Type B pancreatic cell (in vitro differentiated cells): Measurements from ENCODE around the gene UBL5. TPM values are rescaled to one million over a fixed set of nuclear protein-coding genes. Genes with fewer than 3 reads are reported as not detected.

Experiments
- DNase-seq: peaks from one replicate; pipeline ENCODE4 v3.0.0; 2021; ENCODE audit warnings: mixed read lengths; ENCODE audit not compliant: unreplicated experiment; ENCODE audit errors: extremely low spot score
- H3K27ac Mint-ChIP-seq: 2 replicates; pipeline ENCODE4 v1.8.0; 2021; ENCODE audit warnings: mild to moderate bottlenecking, mixed read lengths
- H3K27me3 Mint-ChIP-seq: 2 replicates; pipeline ENCODE4 v1.8.0; 2021; ENCODE audit warnings: mixed read lengths
- H3K36me3 Mint-ChIP-seq: 2 replicates; pipeline ENCODE4 v1.8.0; 2021; ENCODE audit warnings: mixed read lengths
- H3K4me1 Mint-ChIP-seq: one replicate; pipeline ENCODE4 v1.8.0; 2021; ENCODE audit warnings: mixed read lengths; ENCODE audit not compliant: unreplicated experiment
- H3K4me3 Mint-ChIP-seq: 2 replicates; pipeline ENCODE4 v1.8.0; 2021; ENCODE audit warnings: mild to moderate bottlenecking, mixed read lengths
- H3K9me3 Mint-ChIP-seq: 2 replicates; pipeline ENCODE4 v1.8.0; 2021; ENCODE audit warnings: mixed read lengths
- CTCF ChIP-seq: fragments of 200-600 bp; sonication (generic); conservative IDR thresholded peaks from 2 replicates; pipeline ENCODE4 v1.5.0; 2021; ENCODE audit warnings: antibody characterized with exemption, mild to moderate bottlenecking
- total RNA-seq: library from RNA; stranded (reverse); gene quantifications from 2 replicates; pipeline ENCODE4 v1.2.1, GENCODE V29; 2021; ENCODE audit warnings: low replicate concordance

UBL5 gene
- total RNA-seq, 1 donor from 2014 or later: 347 TPM

- Mint-ChIP-seq H3K9me3 (no peaks in the 10 kb centered on the region), H3K27ac (no peak overlapping the region)
These were observed 50.2 kb downstream of the UBL5 start for GRCh38 chr19:9877780-9878510.

GRCh38 chr19:9878511-9879196 is 50.9 kb downstream of the UBL5 start:
- TF ChIP-seq CTCF: no peak
- Mint-ChIP-seq H3K27me3 (no peaks in the 10 kb centered on the region), H3K4me1 (peaks cover 12% of the 10 kb centered on the region), H3K9me3 (no peaks in the 10 kb centered on the region), H3K36me3 (no peaks in the 10 kb centered on the region), H3K4me3 (no peak overlapping the region), H3K27ac (no peak overlapping the region)
- DNase-seq: no peak

More at GRCh38 chr19:9877780-9878510, 50.2 kb downstream of the UBL5 start:
- Mint-ChIP-seq H3K4me1 (peaks cover 12% of the 10 kb centered on the region), H3K36me3 (no peaks in the 10 kb centered on the region), H3K27me3 (no peaks in the 10 kb centered on the region), H3K4me3 (no peak overlapping the region)
- DNase-seq: no peak
- no peak for TF ChIP-seq CTCF

Other genes with a start within 250 kb of the UBL5 start
- 58.7 and 60.0 TPM in 2 replicates for gene ZNF121, start 243.4 kb upstream of the UBL5 start, total RNA-seq
- gene ZNF561, start 206.7 kb upstream of the UBL5 start, total RNA-seq: 86.2 and 93.7 TPM in 2 replicates
- gene ZNF562, start 152.8 kb upstream of the UBL5 start, total RNA-seq: 22.5 and 24.4 TPM in 2 replicates
- gene ZNF846, start 59.2 kb upstream of the UBL5 start, total RNA-seq: 9.8 and 17.4 TPM in 2 replicates
- gene FBXL12, start 8.8 kb upstream of the UBL5 start, total RNA-seq: 27.8 and 31.4 TPM in 2 replicates
- gene PIN1, start 7.4 kb downstream of the UBL5 start, total RNA-seq: 59.9 and 69.6 TPM in 2 replicates
- gene OLFM2, start 108.6 kb downstream of the UBL5 start, total RNA-seq: 33.1 and 38.6 TPM in 2 replicates
- 1.1 and 6.2 TPM in 2 replicates for gene COL5A3, start 182.6 kb downstream of the UBL5 start, total RNA-seq
- not detected in 2 replicates for gene RDH8, start 185.6 kb downstream of the UBL5 start, total RNA-seq